Esophagus muscularis mucosa (tissue), 4 donors: ENCODE results near the gene MEF2D.

ENCODE experiments used
- CTCF ChIP-seq, 3 experiments: fragments of 200-600 bp in 2 of 3; fragments of 450-650 bp in 1 of 3; sonication (generic) in 2 of 3; IDR thresholded peaks; one replicate each; pipeline ENCODE4 v1.5.1; 2017 to 2019; ENCODE audit warnings: antibody characterized with exemption in 3 of 3, mild to moderate bottlenecking in 2 of 3, moderate library complexity in 1 of 3
- EP300 ChIP-seq: sonication (generic); formaldehyde crosslinking; IDR thresholded peaks from one replicate; pipeline ENCODE4 v1.6.1; 2017; ENCODE audit warnings: antibody characterized with exemption
- POLR2A ChIP-seq: fragments of 450-650 bp; IDR thresholded peaks from one replicate; pipeline ENCODE4 v1.6.1; 2017; ENCODE audit warnings: antibody characterized with exemption, moderate library complexity, mild to moderate bottlenecking, low read depth
- POLR2AphosphoS5 ChIP-seq, 2 donors: sonication (generic); formaldehyde crosslinking; IDR thresholded peaks; one replicate each; pipeline ENCODE4 v1.6.1; 2017; ENCODE audit warnings: antibody characterized with exemption in 2 of 2

DNA sequence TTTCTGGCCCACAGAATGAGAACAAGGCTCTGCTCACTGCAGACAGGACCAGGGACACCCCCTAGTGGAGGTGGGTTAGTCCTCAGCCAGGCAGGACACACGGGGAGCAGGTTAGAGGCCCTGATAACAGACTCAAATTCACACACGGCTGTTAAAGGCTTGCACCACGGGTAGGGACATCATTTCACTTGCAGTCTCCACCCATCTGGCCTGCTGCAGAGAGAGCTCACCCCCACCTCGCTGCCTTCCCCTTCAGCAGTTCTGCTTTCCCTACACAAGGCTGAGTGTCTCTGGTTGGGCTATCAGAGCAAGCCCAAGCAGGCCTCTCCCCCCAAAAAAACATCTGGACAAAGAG is 20.6 kb downstream of the MEF2D start:
- TF ChIP-seq CTCF (IDR thresholded peaks at IDR 0.05) (no peak), EP300 (no peak), POLR2AphosphoS5 (IDR thresholded peaks at IDR 0.05) (no peak), POLR2A (no peak)
